OCI-M2 (cell line): Measurements from ENCODE around the gene ZDHHC14.
"Not testable (repeated sequence)": the region's sequence is repeated elsewhere in the genome, so short reads cannot be mapped to it uniquely, and the experiment has no call there.

Source experiments
- DNase-seq: peaks from one replicate; lab custom pipeline; 2025; ENCODE audit not compliant: unreplicated experiment; lab: John Stamatoyannopoulos, UW

ZDHHC14 gene

DNA sequence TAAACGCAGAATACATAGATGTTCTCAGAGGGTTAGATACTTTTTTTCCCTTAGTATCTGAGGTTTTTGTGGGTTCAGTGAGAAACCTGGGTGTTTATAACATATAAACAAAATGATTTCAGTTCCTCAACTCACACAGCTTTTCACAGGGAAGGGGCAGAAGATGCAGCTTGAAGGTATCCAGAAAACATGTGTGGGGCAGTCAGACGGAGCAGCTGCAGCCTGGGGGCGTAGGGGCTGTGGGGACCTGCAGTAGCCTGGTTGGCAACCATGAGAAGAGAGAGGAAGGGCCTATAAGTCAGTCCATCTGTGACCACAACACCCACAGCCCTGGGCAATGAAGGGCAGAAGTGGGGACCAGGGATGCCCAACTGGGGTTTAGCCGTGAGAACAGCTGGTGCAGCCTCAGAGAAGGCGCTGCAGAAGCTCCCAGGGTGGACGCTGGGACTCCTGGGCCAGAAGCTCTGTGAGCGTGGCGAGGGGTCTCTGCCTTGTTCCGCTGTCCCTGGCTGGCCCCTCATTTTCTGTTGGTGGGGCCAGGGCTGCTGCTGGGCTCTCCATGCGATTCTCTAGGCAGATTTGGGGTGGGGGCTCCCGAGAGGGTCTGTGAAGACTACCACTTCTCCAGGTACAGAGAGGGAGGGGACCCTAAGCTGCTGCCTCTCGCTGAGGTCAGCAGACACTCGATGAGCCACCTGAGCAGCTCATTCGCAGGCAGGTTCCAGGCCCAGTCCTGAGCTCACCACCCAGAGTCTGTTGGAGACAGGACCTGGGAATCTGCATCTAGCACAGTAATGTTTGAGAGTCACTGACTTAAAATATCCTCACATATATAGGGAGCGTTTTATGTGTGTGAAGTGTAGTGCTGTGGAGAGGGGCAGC, 181.2 kb downstream of the ZDHHC14 start:
- no peak for DNase-seq

DNA sequence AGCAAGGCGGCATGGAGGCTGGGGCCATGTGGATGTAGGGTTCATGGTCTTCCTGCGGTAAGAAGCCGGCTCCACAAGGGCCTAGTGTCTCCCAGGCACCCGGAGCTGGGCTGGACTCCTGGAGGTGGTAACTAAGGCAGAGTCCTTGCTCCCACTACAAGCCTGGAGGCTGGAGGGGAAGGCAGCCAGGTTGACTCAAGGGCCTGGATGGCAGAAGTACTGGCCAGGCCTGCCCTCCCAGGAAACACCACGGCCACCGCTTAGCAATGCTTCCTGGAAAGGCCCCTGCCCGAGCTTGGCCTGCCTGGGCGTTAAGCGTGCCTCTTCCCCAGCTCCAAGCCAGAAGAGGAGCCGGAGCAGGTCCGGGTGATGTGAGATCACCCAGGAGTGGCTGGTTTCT, 182.0 kb downstream of the ZDHHC14 start:
- DNase-seq, result no peak

DNA sequence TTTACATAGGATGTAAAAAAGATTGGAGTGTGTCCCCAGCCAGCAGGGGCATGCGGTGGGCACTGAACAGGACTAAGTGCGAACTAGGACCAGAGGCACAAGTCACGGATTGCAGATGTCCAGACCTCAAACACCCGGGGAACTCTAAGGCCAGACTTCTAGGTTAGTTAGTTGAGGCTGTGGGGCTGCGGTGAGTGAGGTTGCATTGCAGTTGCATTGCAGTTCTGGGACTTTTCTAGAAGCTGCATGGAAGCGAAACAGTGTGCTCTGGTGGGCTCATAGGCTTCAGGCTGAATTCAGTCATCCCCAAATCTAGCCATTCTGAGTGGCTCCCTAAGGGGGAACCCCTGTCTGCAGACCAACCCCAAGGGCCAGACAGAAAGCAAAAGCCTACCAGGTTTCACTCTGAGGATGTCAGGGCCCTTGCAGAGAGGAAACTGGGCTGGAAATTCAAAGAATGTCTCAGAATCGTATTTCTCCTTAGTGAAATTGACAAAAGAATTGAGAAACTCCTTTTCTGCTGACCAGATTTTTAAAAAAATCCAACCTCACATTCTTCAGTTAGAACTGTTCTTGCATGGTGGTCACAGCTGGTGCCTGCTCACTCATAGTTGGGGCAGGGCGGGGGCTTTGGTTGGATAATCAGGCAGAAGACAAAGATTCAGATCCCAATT, 182.8 kb downstream of the ZDHHC14 start:
- no peak for DNase-seq

DNA sequence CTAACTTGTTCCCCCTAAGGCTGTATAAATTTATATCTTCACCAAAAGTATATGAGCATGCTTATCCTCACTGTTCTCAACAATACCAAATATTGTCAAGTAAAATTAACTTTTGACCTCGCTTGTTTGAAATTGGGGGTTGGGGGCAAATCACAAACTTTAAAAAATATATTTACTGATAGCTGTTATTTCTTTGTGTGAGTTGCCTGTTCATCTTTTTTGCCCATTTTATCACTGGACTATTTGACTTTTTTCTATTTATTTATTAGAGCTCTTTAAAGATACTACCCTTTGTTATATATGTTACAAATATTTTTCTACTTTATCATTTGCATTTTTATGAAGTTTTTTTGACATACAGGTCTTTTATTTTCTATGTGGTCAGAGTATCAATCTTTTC, 187.7 kb downstream of the ZDHHC14 start:
- no peak for DNase-seq

DNA sequence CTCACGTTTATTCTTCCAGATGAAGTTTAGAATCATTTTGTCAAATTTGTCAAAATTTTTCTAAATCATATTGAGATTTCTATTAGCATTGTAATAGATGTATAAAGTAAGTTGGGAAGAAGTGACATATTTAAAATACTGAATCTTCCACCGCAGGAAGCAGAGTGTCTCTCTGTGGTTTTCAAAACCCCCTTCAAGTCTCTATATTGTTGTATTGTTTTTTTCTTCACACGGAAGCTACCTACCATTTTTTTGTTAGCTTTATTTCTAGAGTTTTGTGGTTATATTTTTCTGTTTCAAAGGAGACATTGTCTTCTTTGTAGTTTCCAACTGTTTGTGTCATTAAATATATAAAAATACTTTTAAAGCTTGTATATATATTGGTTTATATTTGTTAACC, 188.6 kb downstream of the ZDHHC14 start:
- DNase-seq, result no peak

DNA sequence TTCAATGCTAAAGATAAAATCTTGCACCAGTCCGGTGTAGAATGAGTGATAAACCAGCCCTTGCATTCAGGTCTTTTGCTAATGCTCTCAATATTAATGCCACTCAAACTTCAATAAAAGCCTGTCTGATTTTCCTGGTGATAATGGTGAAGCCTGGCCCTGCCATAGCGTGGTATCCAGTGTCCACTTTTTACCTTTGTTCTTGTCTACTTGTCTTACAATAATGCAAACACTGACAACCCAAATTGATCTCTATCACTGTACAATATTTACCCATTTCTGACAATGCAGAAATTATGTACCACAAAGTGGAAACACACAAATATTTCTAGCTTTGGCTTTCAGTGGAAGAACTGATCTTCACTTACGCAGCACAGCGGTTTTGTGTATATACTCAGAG, 189.1 kb downstream of the ZDHHC14 start:
- DNase-seq, result no peak

DNA sequence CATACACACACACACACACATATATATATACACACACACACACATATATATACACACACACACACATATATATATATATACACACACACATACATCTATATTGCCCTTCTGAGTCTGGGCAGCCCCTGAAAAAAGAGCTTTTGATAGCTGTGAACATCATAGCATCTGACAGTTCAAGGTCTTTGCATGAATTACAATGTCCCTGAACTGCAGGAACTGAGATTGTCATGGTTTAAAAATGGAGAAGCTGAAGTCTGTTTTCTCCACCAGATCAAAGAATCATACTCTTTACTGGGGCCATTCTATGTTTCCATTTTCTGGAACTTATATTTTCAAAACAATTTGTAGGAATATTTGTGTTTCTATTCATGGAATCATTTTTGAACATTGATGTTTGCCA, 189.8 kb downstream of the ZDHHC14 start:
- DNase-seq, result no peak

DNA sequence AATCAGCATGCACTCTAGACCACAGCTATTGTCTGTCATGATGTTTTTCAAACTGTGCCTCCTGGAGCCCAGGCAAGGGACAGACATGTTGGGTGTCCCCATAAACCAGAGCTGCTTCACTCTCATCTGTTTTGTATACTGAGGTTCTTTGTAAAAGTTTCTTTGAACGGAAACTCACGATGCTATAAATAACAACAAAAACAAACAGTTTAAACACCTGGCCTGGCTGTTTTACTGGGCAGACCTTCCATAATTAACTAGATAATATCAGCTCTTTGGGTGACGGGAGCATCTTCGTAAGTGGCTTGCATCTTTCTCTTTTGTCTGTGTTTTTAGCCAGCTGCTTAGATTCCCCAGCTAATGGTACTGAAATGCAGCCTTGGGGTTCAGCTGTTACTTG, 190.3 kb downstream of the ZDHHC14 start:
- no peak for DNase-seq

DNA sequence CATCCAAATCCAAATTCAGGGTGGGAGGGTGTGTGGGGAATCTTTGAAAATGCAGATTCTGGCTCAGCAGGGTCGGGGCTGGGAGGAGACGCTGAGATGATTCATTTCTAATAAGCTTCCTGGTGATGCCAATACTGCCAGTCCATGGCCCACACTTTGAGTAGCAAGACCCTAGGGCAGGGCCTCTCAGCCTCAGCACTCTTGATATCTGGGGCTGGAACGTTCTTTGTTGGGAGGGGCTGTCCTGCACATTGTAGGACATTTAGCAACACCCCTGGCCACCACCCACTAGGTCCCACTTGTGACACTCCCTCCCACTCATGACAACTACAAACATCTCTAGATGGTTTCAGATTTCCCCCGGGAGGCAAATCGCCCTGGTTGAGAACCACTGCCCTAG, 191.0 kb downstream of the ZDHHC14 start:
- DNase-seq, result no peak

DNA sequence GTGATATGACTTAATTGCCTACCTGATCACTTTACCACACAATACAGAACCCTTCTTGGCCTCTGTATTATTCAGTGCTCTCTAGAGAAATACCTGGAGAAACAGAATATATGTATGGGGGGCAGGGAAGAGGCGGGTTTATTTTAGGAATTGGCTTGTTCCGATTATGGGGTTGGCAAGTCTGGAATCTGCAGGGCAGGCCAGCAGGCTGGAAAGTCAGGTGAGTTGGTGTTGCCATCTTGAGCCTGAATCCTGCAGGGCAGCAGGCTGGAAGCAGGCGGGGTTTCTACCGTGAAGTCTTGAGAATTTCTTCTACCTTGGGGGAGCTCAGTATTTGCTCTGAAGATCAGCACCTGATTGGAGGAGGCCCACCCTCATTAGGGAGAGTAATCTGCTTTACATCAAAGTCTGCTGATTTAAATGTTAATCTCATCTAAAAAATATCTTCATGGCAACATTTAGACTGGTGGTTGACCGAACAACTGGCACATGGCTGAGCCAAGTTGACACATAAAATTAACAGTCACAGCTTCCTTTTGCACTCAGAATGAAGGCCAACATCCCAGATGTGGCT, 193.9 kb downstream of the ZDHHC14 start:
- DNase-seq, result no peak

DNA sequence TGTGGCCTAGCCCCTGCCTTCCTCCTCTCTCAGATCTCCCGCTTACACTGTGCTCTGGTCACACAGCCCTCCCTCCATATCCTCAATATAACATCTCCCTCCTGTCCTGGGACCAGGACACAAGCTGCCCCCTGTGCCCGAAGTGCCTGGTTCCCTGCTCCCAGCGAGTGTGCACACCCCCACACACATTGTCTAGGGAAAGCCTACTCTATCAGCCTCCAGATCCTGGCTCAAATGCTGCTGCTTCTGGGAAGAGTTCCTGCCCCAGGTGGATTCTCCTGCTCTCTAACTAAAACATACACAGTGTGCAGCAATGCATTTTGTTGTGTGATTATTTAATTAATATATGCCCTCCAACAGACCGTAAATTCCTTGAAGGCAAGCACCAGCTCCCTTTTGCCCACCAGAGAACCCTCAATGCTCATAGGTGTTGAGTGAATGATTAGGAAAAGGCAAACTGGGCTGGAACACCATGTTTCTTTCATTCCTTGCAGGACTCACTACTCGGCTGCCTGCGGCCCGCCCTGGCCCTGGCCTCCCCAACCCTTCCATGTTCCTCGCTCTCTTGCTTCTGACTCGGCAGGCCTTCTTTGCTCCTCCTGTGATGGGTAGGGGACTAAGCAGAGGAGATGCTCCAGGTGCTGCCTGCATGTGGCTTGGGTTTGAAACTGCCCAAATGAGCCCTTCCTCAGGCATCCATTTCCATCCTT, 194.6 kb downstream of the ZDHHC14 start:
- DNase-seq, result no peak

DNA sequence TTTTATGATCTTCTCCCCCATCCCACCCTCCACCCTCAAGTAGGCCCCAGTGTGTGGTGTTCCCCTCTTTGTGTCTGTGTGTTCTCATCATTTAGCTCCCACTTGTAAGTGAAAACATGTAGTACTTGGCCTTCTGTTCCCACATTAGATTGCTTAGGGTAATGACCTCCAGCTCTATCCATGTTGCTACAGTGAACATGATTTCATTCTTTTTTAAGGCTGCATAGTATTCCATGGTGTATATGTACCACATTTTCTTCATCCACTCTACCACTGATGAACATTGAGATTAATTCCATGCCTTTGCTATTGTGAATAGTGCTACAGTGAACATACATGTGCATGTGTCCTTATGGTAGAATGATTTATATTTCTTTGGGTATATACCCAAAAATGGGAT, 196.0 kb downstream of the ZDHHC14 start:
- DNase-seq, result not testable (repeated sequence)

DNA sequence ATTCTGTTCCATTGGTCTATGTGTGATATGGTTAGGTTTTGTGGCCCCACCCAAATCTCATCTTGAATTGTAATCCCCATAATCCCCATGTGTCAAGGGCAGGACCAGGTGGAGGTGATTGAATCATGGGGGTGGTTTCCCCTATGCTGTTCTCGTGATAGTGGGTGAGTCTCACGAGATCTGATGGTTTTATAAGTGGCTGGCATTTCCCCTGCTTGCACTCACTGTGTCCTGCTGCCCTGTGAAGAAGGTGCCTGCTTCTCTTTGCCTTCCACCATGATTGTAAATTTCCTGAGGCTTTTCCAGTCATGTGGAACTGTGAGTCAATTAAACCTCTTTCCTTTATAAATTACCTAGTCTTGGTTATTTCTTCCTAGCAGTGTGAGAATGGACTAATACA, 197.5 kb downstream of the ZDHHC14 start:
- not testable (repeated sequence) for DNase-seq

DNA sequence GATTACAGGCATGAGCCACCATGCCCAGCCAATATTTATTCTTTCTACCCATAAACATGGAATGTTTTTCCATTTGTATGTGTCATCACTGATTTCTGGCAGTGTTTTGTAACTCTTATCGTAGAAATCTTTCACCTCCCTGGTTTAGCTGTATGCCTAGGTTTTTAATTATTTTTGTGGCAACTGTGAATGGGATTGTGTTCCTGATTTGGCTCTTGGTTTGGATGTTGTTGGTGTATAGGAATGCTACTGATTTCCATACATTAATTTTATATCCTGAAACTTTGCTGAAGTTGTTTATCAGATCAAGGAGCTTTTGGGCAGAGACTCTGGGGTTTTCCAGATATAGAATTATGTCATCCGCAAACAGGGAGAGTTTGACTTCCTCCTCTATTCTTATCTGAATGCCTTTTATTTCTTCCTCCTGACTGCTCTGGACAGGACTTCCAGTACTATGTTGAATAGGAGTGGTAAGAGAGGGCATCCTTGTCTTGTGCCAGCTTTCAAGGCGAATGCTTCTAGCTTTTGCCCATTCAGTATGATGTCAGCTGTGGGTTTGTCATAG, 198.6 kb downstream of the ZDHHC14 start:
- DNase-seq, result no peak

DNA sequence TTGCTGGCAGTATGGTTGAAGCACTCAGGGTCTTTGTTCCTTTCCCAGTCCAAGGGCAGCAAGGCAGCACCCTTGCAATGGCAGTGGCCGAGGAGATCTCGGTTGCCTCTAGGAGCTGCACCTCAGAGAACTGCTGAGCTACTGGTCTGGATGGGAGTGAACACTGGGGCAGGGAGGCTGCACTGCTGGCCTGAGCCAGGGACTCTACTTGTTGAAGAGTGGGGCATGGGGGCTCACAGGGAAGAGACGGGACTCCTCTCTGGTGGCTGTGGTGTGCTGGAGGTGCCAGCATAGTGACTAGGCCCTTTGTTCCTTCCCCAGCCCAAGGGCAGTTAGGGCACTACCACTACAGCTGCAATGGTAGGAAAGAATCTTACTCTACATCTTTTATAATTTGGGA, 203.0 kb downstream of the ZDHHC14 start:
- DNase-seq, result no peak

DNA sequence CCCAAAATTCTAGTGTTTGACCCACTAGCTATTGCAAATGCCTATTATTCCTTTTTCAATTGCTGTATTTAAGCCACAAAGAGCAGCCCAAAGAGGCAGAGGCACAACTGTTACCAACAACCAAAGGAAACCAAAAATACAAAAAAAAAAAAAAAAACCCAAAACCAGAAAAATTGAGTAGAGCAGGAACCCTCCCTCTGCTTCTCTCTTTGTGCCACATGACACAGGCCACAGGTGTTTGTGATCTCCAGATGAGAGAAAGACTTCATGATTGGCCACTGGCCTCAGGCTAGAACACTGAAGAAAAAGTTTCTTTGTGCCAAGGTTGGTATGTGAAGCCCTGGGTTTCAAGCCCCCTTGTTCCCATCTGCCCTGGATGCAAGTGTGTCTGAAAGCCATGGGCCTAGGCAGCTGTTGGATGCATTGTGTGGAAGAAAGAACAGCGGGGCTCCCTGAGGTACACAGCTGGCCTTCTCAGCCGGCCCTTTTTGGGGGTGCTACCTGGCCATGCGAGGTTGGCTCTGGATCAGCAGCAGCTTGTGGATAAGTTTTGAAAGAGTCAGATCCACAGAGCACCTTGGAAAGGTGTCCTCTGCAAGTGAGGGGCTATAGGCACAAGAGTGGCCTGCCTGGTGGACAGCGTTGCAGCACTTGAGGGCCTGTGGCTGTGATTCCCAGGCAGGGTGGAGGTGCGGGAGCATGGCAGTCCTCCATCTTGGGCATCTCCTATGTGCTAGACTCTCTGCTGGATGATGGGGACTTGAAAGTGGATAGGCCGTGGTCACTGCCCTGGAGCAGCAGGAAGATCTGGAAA, 204.5 kb downstream of the ZDHHC14 start:
- no peak for DNase-seq

DNA sequence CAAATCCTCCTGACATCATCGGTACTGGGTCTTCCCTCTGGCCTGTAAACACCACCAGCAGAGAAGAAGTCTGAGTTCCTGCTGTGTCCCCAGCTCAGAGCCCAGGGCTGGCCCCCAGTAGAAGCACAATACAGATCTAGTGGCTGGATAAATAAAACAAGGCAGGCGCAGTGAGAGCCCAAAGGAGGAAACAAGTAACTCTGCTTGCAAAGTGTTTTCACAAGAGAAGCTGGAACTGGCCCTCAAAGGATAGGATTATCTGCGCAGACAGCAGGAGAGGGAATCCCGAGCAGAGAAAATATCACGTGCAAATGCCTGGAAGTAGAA, 205.1 kb downstream of the ZDHHC14 start:
- DNase-seq, result no peak

DNA sequence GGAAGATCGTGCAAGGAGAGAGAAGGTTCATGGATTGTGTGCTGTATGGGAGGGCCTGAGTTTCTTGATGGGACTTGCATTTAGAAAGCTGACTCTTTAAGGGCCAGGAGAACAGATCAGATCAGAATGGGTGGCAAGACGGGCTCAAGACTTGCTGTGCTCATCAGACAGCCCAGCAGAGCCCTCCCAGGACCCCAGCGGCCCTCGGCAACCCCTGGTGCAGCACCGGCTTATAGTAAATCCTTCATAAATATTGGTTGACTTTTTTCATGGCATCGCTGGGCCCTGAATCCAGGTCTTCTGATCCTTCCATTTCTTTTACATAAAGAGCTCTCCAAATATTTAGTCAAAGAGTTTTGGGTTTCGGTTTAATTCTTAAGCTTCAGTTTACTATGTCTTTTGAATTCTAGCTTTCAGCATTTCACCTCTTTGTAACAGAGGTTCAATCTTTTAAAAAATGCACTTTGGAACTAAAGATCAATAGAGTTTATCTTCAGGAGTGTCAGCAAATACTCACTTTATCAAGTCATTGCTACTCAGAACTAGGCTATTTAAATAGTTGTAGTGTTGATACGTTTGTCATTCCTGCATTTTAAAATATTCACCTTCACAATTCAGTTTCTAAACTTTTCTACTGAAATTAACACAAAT, 205.6 kb downstream of the ZDHHC14 start:
- no peak for DNase-seq

DNA sequence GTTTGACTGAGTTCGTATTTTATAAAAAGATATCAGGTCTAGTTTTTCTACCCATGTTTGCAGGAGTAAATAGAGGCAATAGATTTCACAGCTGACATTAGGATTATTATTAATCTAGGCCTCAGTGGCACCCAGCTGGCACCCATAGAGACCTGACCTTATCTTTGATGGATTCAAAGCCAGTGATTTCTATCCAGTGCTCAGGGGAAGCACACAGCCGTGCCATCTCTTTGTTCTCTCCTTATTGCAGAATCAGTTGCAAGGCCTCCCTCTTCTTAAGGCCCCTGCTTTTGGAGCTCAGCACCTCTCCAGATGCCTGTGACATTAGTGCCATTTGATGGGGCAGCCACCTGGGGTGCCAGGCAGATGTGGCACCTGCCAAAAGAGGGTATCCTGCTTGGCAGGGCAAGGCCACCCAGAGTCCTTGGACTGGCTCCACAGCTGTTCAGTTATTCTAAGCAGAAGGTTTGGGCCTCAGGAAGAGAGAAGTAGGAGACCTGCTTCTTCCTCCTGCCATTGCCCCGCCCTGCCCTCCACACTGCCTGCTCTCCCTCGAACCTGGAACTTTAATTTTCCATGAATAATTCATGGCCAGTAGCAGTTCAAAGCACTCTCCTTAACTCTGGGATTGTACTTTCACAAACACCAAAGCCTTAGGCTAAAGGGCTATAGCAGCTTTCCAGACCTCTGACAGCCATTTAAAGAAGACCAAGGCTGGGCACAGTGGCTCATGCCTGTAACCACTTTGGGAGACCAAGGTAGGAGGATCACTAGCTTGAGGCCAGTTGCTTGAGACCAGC, 206.3 kb downstream of the ZDHHC14 start:
- DNase-seq, result no peak
